ENCODE measurements around the gene OR13A1. TPM values are rescaled to one million over a fixed set of nuclear protein-coding genes. Genes with fewer than 3 reads are reported as not detected.
"Not testable (repeated sequence)": the region's sequence is repeated elsewhere in the genome, so short reads cannot be mapped to it uniquely, and the experiment has no call there.

Gene OR13A1, protein sequence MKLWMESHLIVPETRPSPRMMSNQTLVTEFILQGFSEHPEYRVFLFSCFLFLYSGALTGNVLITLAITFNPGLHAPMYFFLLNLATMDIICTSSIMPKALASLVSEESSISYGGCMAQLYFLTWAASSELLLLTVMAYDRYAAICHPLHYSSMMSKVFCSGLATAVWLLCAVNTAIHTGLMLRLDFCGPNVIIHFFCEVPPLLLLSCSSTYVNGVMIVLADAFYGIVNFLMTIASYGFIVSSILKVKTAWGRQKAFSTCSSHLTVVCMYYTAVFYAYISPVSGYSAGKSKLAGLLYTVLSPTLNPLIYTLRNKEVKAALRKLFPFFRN
- total RNA-seq (2014; rRNA removed) = not detected in 2 replicates
- not detected for polyA plus RNA-seq (2012)

DNA sequence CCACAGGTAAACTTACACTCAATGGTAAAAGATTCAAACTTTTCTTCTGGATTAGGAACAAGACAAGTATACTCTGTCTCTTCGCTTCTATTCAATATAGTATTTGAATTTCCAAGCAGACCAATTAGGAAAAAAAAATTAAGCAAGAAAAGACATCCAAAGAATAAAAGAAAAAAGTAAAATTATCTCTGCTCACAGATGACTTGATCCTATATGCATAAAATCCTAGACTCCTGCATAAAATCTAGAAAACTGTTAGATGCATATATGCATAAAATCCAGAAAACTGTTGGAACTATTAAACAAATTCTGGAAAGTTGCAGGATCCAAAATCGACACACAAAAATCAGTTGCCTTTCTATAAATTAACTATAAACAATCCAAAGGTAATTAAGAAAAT, at the start of gene OR13A1:
Gene OR13A1, minus strand, starts transcription at position 101 of the 400 bp plus-strand sequence. CDS start 11,186 bp downstream, outside the sequence.
- no peak for DNase-seq (ENCODE audit: low read depth)

DNA sequence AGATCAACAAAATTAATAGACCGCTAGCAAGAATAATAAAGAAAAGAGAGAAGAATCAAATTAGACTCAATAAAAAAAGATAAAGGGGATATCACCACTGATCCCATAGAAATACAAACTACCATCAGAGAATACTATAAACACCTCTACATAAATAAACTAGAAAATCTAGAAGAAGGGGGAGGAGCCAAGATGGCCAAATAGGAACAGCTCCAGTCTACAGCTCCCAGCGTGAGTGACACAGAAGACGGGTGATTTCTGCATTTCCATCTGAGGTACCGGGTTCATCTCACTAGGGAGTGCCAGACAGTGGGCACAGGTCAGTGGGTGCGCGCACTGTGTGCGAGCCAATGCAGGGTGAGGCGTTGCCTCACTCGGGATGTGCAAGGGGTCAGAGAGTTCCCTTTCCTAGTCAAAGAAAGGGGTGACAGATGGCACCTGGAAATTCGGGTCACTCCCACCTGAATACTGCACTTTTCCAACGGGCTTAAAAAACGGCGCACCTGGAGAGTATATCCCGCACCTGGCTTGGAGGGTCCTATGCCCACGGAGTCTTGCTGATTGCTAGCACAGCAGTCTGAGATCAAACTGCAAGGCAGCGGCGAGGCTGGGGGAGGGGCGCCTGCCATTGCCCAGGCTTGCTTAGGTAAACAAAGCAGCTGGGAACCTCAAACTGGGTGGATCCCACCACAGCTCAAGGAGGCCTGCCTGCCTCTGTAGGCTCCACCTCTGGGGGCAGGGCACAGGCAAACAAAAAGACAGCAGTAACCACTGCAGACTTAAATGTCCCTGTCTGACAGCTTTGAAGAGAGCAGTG, 46.8 kb upstream of the OR13A1 start:
- not testable (repeated sequence) for DNase-seq (ENCODE audit: low read depth)

DNA sequence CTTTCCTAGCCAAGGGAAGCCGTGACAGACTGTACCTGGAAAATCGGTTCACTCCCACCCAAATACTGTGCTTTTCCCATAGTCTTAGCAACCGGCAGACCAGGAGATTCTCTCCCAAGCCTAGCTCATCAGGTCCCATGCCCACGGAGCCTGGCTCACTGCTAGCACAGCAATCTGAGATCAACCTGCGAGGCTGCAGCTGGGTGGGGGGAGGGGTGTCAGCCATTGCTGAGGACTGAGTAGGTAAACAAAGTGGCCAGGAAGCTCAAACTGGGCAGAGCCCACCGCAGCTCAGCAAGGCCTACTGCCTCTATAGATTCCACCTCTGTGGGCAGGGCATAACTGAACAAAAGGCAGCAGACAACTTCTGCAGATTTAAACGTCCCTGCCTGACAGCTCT, 43.6 kb upstream of the OR13A1 start:
- not testable (repeated sequence) for DNase-seq (ENCODE audit: low read depth)

DNA sequence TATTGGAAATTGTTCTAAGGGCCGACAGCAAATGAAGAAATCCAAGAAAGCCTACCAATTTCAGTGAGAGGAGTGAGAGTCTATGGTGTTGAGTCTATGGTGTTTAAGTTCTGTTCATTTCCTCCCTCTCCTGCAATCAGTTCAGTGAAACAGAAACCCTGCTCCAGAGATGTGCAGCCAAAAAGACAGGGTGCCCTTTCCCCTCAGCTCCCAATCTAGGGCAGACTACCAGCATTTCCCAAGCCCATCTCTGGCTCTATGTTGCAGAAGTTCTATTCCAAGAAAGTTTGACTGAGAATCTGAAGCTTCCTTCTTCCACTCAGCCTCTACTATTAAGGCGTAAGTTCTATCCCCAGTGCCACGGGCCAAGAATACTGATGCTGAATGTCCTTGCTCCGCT, 40.1 kb upstream of the OR13A1 start:
- DNase-seq (ENCODE audit: low read depth) = no peak

DNA sequence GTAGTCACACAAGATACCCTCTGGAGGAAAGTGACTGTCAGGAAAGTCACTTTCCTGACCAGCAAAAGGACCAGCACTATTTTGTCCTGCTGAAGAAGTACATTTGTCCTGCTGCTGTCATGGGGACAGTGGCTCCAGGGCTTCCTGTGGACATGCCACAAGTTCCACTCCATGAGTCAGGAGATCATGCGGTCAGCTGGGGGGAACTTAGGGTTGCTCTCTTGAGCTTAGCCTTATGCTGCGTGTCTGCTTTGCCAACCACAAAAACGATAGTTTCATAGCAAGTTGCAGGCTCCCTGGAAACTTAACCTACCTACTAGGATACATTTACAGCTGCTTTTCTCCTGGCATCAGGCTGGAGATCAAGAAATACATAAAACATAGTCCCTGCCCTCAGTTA, 38.9 kb upstream of the OR13A1 start:
- DNase-seq (ENCODE audit: low read depth) = peak; percentile 78

DNA sequence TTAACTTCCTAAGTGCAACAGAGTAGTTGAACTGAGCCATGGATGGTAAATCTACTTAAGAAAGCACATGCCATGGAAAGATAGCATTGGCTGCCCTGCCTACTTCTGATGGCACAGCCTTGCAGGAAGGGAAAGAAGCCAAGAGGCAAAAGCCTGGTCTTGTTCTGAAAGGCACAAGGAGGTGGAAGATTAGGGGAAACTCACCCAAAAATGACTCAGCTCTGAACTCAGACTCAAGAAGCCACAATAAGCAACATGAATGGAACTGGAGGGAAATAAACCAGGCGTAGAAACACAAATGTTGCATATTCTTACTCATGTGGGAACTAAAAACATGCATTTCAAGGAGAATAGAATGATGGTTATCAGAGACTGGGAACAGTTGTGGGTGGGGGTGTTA, 37.8 kb upstream of the OR13A1 start:
- peak; percentile 49 for DNase-seq (ENCODE audit: low read depth)

DNA sequence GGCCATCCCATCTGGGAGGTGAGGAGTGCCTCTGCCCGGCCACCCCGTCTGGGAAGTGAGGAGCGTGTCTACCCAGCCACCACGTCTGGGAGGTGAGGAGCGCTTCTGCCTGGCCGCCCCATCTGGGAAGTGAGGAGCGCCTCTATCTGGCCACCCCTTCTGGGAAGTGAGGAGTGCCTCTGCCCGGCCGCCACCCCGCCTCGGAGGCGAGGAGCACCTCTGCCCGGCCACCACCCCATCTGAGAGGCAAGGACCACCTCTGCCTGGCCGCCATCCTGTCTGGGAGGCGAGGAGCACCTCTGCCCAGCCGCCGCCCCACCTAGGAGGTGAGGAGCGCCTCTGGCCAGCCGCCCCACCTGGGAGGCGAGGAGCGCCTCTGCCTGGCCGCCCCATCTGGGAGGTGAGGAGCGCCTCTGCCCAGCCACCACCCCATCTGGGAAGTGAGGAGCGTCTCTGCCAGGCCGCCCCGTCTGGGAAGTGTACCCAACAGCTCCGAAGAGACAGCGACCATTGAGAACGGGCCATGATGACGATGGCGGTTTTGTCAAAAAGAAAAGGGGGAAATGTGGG, 32.9 kb upstream of the OR13A1 start:
- DNase-seq (ENCODE audit: low read depth) = not testable (repeated sequence)

DNA sequence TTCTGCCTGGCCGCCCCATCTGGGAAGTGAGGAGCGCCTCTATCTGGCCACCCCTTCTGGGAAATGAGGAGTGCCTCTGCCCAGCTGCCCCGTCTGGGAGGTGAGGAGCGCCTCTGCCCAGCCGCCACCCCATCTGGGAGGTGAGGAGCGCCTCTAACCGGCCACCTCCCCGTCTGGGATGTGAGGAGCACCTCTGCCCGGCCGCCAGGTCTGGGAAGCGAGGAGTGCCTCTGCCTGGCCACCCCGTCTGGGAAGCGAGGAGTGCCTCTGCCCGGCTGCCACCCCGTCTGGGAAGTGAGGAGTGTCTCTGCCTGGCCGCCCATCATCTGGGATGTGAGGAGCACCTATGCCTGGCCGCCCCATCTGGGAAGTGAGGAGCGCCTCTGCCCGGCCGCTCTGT, 32.1 kb upstream of the OR13A1 start:
- DNase-seq (ENCODE audit: low read depth) = not testable (repeated sequence)

DNA sequence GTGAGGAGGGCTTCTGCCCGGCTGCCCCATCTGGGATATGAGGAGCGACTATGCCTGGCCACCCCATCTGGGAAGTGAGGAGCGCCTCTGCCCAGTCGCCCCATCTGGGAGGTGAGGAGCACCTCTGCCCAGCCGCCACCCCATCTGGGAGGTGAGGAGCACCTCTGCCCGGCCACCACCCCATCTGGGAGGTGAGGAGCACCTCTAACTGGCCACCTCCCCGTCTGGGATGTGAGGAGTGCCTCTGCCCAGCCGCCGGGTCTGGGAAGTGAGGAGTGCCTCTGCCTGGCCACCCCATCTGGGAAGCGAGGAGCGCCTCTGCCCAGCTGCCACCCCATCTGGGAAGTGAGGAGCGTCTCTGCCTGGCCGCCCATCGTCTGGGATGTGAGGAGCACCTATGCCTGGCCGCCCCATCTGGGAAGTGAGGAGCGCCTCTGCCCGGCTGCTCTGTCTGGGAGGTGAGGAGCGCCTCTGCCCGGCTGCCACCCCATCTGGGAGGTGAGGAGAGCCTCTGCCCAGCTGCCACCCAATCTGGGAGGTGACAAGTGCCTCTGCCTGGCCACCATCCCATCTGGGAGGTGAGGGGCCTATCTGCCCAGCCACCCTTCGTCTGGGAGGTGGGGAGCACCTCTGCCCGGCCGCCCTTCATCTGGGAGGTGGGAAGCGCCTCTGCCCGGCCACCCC, 31.4 kb upstream of the OR13A1 start:
- DNase-seq (ENCODE audit: low read depth) = not testable (repeated sequence)

DNA sequence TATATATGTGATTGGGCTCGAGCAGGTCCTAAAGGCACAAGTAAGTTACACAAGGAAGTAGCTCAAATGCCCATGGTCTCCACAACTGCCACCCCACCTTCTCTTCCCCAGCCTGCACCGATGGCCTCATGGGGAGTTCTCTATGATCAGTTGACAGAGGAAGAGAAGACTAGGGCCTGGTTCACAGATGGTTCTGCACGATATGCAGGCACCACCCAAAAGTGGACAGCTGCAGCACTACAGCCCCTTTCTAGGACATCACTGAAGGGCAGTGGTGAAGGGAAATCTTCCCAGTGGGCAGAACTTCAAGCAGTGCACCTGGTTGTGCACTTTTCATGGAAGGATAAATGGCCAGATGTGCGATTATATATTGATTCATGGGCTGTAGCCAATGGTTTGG, 25.0 kb upstream of the OR13A1 start:
- DNase-seq (ENCODE audit: low read depth) = not testable (repeated sequence)

DNA sequence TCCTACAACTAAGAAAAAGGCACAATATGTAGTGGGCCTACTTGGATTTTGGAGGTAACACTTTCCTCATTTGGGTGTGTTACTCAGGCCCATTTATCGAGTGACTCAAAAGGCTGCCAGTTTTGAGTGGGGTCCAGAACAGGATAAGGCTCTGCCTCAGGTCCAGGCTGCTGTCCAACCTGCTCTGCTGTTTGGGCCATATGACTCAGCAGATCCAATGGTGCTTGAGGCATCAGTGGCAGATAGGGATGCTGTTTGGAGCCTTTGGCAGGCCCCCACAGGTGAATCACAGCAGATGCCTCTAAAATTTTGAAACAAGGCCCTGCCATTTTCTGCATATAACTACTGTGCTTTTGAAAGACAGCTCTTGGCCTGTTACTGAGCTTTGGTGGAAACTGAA, 24.5 kb upstream of the OR13A1 start:
- no peak for DNase-seq (ENCODE audit: low read depth)

DNA sequence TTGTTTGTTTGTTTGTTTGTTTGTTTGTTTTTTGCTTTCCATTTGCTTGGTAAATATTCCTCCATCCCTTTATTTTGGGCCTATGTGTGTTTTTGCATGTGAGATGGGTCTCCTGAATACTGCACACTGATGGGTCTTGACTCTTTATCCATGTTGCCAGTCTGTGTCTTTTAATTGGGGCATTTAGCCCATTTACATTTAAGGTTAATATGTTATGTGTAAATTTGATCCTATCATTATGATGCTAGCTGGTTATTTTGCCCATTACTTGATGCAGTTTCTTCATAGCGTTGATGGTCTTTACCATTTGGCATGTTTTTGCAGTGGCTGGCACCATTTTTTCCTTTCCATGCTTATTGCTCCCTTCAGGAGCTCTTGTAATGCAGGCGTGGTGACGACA, 16.4 kb upstream of the OR13A1 start:
- DNase-seq (ENCODE audit: low read depth) = not testable (repeated sequence)

DNA sequence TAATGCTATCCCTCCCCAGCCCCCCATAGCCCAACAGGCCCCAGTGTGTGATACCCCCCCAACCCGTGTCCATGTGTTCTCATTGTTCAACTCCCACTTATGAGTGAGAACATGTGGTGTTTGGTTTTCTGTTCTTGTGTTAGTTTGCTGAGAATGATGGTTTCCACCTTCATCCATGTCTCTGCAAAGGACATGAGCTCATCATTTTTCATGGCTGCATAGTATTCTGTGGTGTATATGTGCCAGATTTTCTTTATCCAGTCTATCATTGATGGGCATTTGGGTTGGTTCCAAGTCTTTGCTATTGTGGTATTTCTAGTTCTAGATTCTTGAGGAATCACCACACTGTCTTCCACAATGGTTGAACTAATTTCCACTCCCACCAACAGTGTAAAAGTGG, 11.5 kb upstream of the OR13A1 start:
- DNase-seq (ENCODE audit: low read depth) = not testable (repeated sequence)

DNA sequence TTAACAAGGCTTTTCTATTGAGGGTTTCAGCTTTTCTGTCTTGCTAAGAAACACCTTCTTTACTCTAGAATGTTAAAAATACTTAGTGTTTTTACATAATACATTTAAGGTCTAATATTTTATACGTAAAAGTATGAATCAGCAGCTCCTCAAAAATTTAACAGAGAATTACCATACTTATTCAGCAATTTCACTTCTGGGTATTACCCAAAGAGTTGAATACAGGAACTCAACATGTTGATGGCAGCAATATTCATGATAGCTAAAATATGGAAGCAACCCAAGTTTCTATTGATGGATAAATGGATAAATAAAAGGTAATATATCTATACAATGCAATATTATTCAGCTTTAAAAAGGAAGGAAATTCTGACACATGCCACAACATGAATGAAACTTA, 9.7 kb upstream of the OR13A1 start:
- DNase-seq (ENCODE audit: low read depth) = no peak

DNA sequence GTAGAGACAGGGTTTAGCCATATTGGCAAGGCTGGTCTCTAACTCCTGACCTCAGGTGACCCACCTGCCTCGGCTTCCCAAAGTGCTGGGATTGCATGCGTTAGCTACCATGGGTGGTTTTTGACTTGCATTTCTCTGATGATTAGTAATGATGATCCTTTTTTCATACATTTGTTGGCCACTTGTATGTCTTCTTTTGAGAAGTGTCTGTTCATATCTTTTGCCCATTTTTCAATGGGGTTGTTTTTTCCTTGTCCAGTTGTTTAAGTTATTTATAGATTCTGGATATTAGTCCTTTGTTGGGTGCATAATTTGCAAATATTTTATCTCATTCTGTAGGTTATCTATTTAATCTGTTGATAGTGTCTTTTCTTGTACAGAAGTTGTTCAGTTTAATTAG, 4.3 kb upstream of the OR13A1 start:
- no peak for DNase-seq (ENCODE audit: low read depth)

DNA sequence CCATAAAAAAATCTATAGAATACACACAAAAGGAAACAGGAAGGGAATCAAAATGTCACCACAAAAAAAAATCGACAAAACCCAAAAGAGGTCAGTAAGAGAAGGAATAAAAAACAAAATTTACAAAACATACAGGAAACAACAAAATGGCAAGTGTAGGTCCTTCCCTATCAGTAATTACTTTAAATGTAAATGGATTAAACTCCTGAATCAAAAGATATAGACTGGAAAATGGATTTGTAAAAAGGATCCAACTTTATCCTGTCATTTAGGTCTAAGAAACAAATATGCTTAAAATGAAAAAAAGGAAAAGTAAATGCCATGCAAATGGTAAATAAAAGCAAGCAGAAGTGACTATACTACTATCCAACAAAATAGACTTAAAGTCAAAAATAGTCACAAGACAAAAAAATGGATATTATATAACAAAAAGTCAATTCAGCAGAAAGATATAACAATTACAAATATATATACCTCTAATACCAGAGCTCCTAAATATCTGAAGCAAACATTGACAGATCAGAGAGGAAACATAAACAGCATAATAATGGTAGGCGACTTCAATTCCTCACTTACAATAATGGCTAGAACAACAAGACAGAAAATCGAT, 2.0 kb downstream of the OR13A1 start:
- no peak for DNase-seq (ENCODE audit: low read depth)

DNA sequence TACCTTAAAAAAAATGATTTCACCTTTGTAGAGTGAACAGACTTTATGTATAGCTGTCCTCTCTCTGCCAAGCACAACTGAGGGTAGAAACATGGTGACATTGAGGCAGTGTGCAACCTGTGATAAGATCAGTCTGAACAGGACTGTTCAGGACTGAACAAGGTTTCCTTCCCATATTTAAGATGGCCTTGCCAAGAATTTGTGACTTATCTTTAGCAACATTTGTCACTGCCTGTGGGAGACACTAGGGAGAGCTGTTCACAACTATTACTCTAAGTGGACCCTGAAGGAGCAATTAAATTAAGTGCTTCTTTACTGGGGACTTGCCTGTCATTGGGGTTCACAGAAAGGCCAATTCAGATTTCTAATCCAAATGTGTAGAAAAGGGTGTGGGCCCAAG, 6.7 kb downstream of the OR13A1 start:
- DNase-seq (ENCODE audit: low read depth) = peak; percentile 1

DNA sequence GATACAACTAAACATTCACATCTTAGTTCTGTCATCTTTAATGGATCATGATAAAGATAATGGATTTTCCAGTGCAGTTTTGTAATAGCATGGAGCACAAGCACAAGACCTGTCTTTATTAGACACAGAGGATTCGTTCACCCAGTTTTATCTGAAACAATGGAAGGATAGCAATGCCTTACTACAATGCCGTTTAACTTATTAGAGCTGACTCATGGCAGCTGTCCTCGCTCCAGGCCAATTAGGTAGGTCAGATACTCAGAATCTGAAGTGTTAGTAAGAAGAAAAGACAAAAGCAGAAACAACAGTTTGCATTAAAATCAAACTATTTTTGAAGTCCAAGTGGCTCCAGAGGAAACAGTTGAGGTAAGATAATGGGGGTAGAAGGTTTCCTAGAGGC, 12.8 kb downstream of the OR13A1 start:
- DNase-seq (ENCODE audit: low read depth) = peak; percentile 1

DNA sequence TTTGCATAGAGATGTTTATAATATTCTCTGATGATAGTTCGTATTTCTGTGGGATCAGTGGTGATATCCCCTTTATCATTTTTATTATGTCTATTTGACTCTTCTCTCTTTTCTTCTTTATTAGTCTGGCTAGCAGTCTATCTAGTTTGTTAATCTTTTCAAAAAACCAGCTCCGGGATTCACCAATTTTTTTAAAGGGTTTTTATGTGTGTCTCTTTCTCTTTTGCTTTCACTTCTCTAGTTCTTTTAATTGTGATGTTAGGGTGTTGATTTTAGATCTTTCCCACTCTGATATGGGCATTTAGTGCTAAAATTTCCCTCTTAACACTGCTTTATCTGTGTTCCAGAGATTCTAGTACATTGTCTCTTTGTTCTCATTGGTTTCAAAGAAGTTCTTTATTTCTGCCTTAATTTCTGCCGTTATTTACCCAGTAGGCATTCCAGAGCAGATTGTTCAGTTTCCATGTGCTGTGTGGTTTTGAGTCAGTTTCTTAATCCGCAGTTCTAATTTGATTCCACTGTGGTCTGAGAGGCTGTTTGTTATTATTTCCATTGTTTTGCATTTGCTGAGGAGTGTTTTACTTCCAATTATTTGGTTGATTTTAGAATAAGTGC, 17.0 kb downstream of the OR13A1 start:
- peak; percentile 8 for DNase-seq (ENCODE audit: low read depth)

DNA sequence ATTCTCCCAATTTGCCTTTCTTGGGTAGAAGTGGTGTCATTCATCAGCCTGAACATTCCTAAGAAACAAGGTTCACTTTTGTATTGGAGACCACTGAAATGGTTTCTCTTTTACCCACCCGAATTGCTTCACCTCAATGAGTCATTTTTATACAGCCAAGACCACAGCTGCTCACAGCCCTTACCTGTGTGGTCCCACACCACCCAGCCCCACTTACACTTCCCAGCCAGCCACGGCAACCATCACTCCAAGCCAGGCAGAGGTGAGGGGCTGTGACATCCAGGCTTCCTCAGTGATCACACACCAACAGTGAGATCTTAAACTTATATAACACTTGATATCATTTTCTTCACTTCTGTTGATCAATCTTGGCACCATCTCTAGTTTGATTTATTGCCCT, 20.7 kb downstream of the OR13A1 start:
- no peak for DNase-seq (ENCODE audit: low read depth)

DNA sequence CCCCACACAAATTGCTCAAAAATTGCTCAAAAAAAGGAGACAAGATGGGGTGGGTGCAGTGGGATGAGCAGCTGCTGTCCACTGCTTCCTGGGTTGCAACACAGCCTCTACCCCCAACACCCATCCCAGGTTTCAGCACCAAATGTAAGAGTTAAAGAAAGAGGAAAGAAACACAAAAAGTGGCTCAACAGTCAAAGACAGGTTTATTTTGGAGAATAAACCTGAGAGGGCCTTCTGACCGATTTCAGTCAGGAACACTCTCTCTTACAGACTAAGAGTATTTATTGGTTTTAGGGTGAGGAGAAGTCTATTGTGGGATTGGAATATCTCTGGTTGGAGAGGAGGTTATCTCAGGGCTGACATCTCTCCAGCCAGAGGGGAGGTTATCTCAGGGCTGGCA, 28.4 kb downstream of the OR13A1 start:
- DNase-seq (ENCODE audit: low read depth) = no peak

Data from LHCN-M2 (cell line).